Right forelimb (tissue), 1 donor: ENCODE results near the gene RAB40B.

Experiments
- DNase-seq: peaks from one replicate; pipeline ENCODE4 v3.0.0-alpha.2; 2018

RAB40B gene

DNA sequence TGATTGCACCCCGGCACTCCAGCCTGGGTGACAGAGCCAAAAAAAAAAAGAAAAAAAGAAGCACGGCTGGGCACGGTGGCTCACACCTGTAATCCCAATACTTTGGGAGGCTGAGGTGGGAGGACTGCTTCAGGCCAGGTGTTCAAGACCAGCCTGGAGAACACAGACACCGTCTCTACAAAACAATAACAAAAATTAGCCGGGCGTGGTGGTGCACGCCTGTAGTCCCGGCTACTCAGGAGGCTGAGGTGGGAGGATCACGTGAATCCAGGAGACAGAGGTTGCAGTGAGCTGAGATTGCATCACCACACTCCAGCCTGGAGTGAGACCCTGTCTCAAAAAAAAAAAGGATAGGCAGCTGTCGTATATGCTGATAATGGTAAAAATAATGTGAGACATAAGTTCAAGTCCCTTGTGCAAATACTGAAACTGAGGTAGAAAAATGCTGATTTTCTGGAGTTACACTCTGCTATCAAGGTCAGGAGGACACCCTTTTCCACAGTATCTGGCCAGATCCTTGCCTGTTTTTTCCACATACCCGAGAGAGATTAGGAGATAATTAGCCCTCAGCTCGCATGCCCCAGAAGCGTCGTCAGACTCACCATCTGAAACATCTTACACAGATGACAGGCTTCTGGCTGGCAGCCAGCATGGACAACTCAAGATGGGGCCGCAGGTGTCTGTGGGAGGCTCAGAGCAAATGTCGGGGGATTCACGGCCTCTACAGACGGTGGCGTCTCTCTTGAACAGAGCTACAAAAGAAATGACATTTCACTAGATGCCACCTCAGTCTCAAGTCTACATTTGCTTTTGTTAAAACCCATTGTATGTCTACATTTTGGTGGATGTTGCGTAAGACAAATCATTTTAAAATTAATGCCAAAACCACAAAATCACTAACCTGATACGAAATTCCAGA, 87.1 kb downstream of the RAB40B start:
- no peak for DNase-seq

DNA sequence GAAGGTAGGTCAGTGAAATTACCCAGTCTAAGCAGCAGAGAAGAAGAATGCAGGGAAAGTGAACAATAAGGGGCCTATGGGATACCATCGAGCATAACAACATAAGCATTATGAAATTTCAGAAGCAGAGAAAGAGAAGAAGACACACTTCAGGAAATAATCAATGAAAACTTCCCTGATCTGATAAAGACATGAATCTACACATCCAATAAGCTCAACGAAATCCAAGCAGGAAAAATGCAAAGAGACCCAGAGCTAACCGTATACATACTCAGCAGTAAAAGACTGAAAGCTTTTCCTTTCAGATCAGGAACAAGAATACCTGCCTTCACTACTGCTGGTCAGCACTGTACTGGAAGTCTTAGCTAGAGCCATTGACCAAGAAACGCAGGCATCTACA, 88.8 kb downstream of the RAB40B start:
- DNase-seq, result no peak

DNA sequence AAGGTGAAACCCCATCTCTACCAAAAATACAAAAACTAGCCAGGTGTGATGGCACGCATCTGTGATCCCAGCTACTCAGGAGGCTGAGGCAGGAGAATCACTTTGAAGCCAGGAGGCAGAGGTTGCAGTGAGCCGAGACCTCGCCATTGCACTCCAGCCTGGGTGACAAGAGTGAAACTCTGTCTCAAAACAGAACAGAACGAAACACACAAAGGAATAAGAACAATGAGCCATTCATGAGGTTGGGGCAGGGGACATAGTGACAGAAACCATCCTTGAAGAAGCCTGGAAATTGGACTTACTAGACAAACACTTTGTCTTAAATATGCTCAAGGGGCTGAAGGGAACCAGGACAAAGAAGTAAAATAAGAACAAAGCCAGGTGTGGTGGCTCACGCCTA, 89.7 kb downstream of the RAB40B start:
- DNase-seq, result no peak

DNA sequence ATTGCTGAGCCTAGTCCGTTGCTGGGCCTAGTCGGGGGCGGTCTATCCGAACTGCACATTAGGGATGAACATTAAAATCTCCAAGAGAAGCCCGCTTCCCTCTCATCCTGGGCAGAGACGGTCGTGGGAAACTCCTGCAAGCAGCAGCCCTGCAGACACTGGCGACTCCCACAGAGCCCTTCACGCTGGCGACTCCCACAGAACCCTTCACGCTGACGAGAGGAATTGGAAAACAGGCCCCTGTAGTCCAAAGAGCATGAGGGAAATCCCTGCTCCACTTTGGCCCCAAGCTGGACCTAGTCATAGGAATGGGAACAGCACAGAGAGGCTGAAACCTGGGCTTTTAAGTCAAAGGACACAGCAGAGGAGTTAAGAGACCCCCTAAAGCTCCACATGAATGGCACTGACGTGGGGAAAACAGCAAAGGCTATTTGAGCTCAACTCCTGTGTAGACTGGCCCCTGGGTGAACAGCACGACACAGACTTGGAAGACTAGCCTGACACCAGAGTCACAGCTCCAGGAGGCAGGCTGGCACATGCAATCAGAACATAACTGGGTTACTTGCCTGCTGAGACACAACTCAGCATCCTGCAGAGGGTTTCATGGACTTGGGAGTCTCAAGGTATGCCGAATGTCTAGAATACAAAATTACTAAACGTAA, 92.4 kb downstream of the RAB40B start:
- DNase-seq, result no peak
